ENCODE measurements around the gene CENPA. TPM values are rescaled to one million over a fixed set of nuclear protein-coding genes. Genes with fewer than 3 reads are reported as not detected.

The CENPA gene
- total and polyA plus RNA-seq, 2 of the 13 experiments (the other 11 are each of a cell fraction or from before 2014, with no cell fraction given): 28.5 to 38.5 TPM

DNA sequence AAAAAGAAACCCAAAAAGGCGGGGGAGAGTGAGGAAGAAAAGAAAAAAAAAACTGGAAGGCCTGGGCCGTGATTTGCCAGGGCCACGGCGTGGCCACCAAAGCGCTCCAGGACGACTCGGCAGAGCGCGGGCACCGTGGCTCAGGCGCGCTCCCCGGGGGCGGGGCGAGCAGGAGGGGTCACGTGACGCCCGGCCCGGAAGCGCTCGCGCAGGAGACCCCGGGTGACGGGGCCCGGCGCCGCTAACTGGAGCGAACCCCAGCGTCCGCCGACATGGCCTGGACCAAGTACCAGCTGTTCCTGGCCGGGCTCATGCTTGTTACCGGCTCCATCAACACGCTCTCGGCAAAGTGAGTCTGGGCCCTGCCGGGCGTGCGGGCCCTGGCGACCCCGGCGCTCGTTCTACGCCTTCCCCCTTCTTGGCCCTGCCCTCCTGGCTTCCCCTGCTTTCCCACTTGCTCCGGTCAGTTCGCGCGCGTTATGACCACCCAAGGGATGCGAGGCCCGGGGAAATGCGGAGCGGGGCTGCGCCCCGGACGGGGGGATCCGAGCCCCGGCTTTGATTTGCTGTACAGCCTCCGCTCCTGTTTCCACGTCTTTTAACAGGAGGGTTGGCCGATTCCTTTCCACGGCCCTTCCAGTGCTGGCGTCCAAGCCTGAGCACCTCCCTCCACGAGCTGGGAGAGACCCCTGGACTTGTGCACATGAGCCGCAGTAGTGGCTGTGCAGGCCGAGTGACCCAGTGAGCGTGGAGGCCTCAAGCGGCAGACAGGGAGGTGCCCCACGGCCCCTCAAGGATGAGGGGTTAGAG is 21.6 kb upstream of the CENPA start, which contains the start of gene SLC35F6 (continued):
- TF ChIP-seq FOXA1 (IDR thresholded peaks at IDR 0.05) (no peak), FOXA1 (CRISPR knock-in tag; IDR thresholded peaks at IDR 0.05) (0 out of 2 replicates have a peak, but pooled peaks have one; percentile 4), EED (CRISPR knock-in tag; IDR thresholded peaks at IDR 0.05) (peak; percentile 92), HOXA3 (CRISPR knock-in tag; IDR thresholded peaks at IDR 0.05) (peak; percentile 81), ZBTB37 (CRISPR knock-in tag; IDR thresholded peaks at IDR 0.05) (no peak), ZSCAN25 (CRISPR knock-in tag; IDR thresholded peaks at IDR 0.05) (peak; percentile 81), ZNF891 (CRISPR knock-in tag; IDR thresholded peaks at IDR 0.05) (peak; percentile 69), SMAD9 (CRISPR knock-in tag; IDR thresholded peaks at IDR 0.05) (0 out of 2 replicates have a peak, but pooled peaks have one; percentile 64), EP300 (IDR thresholded peaks at IDR 0.05; ENCODE audit: low read depth in 2 of 2, low read length in 2 of 2) (0 out of 4 replicates have a peak, but pooled peaks of 1 of the 2 experiments have one; percentile 18), EP300 (CRISPR knock-in tag; IDR thresholded peaks at IDR 0.05; ENCODE audit: borderline replicate concordance) (no peak), ZNF354B (CRISPR knock-in tag; IDR thresholded peaks at IDR 0.05) (peak; percentile 65; the same call in 1 of the 2 replicates), NKX3-1 (CRISPR knock-in tag; IDR thresholded peaks at IDR 0.05) (no peak; the same call in 1 of the 2 replicates), IKZF4 (CRISPR knock-in tag; IDR thresholded peaks at IDR 0.05; ENCODE audit: borderline replicate concordance, low read depth, not compliant biosample characterization) (no peak), MED8 (CRISPR knock-in tag; IDR thresholded peaks at IDR 0.05; ENCODE audit: insufficient replicate concordance) (peak; percentile 59), ATF7 (IDR thresholded peaks at IDR 0.05) (no peak), ATF7 (CRISPR knock-in tag; IDR thresholded peaks at IDR 0.05) (0 out of 2 replicates have a peak, but pooled peaks have one; percentile 35), ZXDC (CRISPR knock-in tag; IDR thresholded peaks at IDR 0.05) (no peak), ONECUT2 (CRISPR knock-in tag; IDR thresholded peaks at IDR 0.05) (no peak)
- TF ChIP-seq, protein P1, sequence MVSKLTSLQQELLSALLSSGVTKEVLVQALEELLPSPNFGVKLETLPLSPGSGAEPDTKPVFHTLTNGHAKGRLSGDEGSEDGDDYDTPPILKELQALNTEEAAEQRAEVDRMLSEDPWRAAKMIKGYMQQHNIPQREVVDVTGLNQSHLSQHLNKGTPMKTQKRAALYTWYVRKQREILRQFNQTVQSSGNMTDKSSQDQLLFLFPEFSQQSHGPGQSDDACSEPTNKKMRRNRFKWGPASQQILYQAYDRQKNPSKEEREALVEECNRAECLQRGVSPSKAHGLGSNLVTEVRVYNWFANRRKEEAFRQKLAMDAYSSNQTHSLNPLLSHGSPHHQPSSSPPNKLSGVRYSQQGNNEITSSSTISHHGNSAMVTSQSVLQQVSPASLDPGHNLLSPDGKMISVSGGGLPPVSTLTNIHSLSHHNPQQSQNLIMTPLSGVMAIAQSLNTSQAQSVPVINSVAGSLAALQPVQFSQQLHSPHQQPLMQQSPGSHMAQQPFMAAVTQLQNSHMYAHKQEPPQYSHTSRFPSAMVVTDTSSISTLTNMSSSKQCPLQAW (CRISPR knock-in tag; IDR thresholded peaks at IDR 0.05): peak; percentile 54
- TF ChIP-seq, protein P2, sequence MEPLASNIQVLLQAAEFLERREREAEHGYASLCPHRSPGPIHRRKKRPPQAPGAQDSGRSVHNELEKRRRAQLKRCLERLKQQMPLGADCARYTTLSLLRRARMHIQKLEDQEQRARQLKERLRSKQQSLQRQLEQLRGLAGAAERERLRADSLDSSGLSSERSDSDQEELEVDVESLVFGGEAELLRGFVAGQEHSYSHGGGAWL (CRISPR knock-in tag; IDR thresholded peaks at IDR 0.05): peak; percentile 92

Measured in HepG2 (cell line).